NCI-H1105 (cell line): ENCODE measurements around the gene IL19.
"Not testable (repeated sequence)": the region's sequence is repeated elsewhere in the genome, so short reads cannot be mapped to it uniquely, and the experiment has no call there.

Experiments
- DNase-seq: peaks from one replicate; lab custom pipeline; 2025; lab: John Stamatoyannopoulos, UW

Gene IL19

GRCh38 chr1:206776229-206776628 is 5.7 kb downstream of the IL19 start:
- DNase-seq: no peak

- no peak for DNase-seq
Measured at GRCh38 chr1:206778031-206778430, 7.5 kb downstream of the IL19 start.

- not testable (repeated sequence) for DNase-seq
Measured at GRCh38 chr1:206778911-206779310, 8.3 kb downstream of the IL19 start.

- no peak for DNase-seq
Measured at GRCh38 chr1:206779638-206780037, 9.1 kb downstream of the IL19 start.

- DNase-seq: no peak
Measured at GRCh38 chr1:206782448-206782847, 11.9 kb downstream of the IL19 start.

GRCh38 chr1:206783506-206783905 is 12.9 kb downstream of the IL19 start:
- no peak for DNase-seq

- DNase-seq: no peak
Measured at GRCh38 chr1:206784471-206784903, 13.9 kb downstream of the IL19 start.

GRCh38 chr1:206785182-206785765 is 14.7 kb downstream of the IL19 start:
- DNase-seq: no peak

- no peak for DNase-seq
Measured at GRCh38 chr1:206786212-206786886, 15.8 kb downstream of the IL19 start.

GRCh38 chr1:206787891-206788290 is 17.3 kb downstream of the IL19 start:
- no peak for DNase-seq

GRCh38 chr1:206788487-206789050 is 18.0 kb downstream of the IL19 start:
- no peak for DNase-seq

- DNase-seq: no peak
Measured at GRCh38 chr1:206790502-206791250, 20.1 kb downstream of the IL19 start.

- DNase-seq: no peak
Measured at GRCh38 chr1:206792939-206793607, 22.5 kb downstream of the IL19 start.

GRCh38 chr1:206793620-206794019 is 23.0 kb downstream of the IL19 start:
- no peak for DNase-seq

GRCh38 chr1:206794294-206794908 is 23.8 kb downstream of the IL19 start:
- DNase-seq: no peak

GRCh38 chr1:206796116-206796515 is 25.5 kb downstream of the IL19 start:
- DNase-seq: no peak

GRCh38 chr1:206796981-206797402 is 26.4 kb downstream of the IL19 start:
- no peak for DNase-seq

- no peak for DNase-seq
Measured at GRCh38 chr1:206797534-206798383, 27.2 kb downstream of the IL19 start.

GRCh38 chr1:206798384-206798996 is 27.9 kb downstream of the IL19 start:
- no peak for DNase-seq

GRCh38 chr1:206799311-206799710 is 28.7 kb downstream of the IL19 start:
- no peak for DNase-seq
